Vagina (tissue), 2 donors: ENCODE measurements around the gene TRAPPC2. TPM values are rescaled to one million over a fixed set of nuclear protein-coding genes. Genes with fewer than 3 reads are reported as not detected.

Experiments used
- DNase-seq, 2 donors: peaks; one replicate each; pipeline ENCODE4 v3.0.0-alpha.2; 2017; ENCODE audit errors: extremely low spot score in 2 of 2
- H3K27ac ChIP-seq: fragments of 200-600 bp; sonication (generic); one replicate; pipeline ENCODE4 v1.5.1; 2019
- H3K27me3 ChIP-seq: fragments of 200-600 bp; sonication (generic); one replicate; pipeline ENCODE4 v1.5.1; 2019
- H3K36me3 ChIP-seq, 2 donors: fragments of 200-600 bp; sonication (generic); one replicate each; pipeline ENCODE4 v1.5.1; 2017 to 2019
- H3K4me1 ChIP-seq: fragments of 200-600 bp; sonication (generic); one replicate; pipeline ENCODE4 v1.5.1; 2019
- H3K4me3 ChIP-seq, 2 donors: fragments of 200-600 bp; sonication (generic); 1 replicate in 1 of 2; 2 replicates in 1 of 2; pipeline ENCODE4 v1.5.1; 2016 to 2019
- H3K9me3 ChIP-seq: fragments of 200-600 bp; sonication (generic); one replicate; pipeline ENCODE4 v1.5.1; 2019
- POLR2A ChIP-seq, 2 donors: fragments of 450-650 bp; IDR thresholded peaks; one replicate each; pipeline ENCODE4 v1.6.1; 2017; ENCODE audit warnings: antibody characterized with exemption in 2 of 2, mild to moderate bottlenecking in 2 of 2, moderate library complexity in 2 of 2
- POLR2AphosphoS5 ChIP-seq, 2 donors: sonication (generic); formaldehyde crosslinking; IDR thresholded peaks; one replicate each; pipeline ENCODE4 v1.9.0; 2017; ENCODE audit warnings: antibody characterized with exemption in 2 of 2, mild to moderate bottlenecking in 2 of 2, low read depth in 1 of 2; ENCODE audit not compliant: insufficient read depth in 1 of 2
- intact Hi-C: fragments of 100-400 bp; cut with DNase I; formaldehyde crosslinking; loops from one replicate; pipeline ENCODE4 v1.15.1; 2023
- total RNA-seq: library from RNA; depleted of rRNA; stranded (reverse); fragments of >200 nt; gene quantifications from one replicate; pipeline ENCODE4 v1.2.3, GENCODE V29; 2016
- TF ChIP-seq, protein P1 (sequence below), 3 experiments: fragments of 450-650 bp in 2 of 3; fragments of 200-600 bp in 1 of 3; sonication (generic) in 1 of 3; IDR thresholded peaks; one replicate each; pipeline ENCODE4 v1.5.1; 2017 to 2019; ENCODE audit warnings: antibody characterized with exemption in 3 of 3, mild to moderate bottlenecking in 2 of 3, moderate library complexity in 2 of 3

TRAPPC2 gene
- total RNA-seq, 1 donor from 2014 or later, result 14.2 TPM

DNA sequence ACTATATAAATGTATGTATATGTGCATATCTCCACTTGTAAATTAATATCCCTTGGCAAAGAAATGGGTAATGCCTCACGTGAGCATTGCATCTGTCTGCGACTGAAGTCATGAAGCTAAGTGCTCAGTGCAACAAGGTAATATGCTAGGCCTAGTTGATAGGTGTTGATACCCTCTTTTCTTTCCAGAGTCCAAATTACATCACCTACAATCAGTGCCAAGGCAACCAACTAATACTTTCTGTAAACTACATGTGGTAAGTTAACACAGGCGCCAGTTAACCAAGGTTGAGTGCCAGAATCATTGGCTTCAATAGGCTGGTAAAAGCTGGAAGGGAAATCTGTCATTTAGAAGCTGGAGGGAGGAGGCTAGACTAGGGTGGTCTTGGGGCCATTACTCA, 41.4 kb upstream of the TRAPPC2 start:
- Histone ChIP-seq H3K36me3 (no peaks in the 10 kb centered on the region), H3K27ac (no peak overlapping the region), H3K4me1 (no peaks in the 10 kb centered on the region), H3K27me3 (no peaks in the 10 kb centered on the region), H3K4me3 (no peak overlapping the region), H3K9me3 (no peaks in the 10 kb centered on the region)
- no peak for DNase-seq
- TF ChIP-seq, protein P1, sequence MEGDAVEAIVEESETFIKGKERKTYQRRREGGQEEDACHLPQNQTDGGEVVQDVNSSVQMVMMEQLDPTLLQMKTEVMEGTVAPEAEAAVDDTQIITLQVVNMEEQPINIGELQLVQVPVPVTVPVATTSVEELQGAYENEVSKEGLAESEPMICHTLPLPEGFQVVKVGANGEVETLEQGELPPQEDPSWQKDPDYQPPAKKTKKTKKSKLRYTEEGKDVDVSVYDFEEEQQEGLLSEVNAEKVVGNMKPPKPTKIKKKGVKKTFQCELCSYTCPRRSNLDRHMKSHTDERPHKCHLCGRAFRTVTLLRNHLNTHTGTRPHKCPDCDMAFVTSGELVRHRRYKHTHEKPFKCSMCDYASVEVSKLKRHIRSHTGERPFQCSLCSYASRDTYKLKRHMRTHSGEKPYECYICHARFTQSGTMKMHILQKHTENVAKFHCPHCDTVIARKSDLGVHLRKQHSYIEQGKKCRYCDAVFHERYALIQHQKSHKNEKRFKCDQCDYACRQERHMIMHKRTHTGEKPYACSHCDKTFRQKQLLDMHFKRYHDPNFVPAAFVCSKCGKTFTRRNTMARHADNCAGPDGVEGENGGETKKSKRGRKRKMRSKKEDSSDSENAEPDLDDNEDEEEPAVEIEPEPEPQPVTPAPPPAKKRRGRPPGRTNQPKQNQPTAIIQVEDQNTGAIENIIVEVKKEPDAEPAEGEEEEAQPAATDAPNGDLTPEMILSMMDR (IDR thresholded peaks at IDR 0.05), result no peak
- TF ChIP-seq POLR2AphosphoS5 (IDR thresholded peaks at IDR 0.05; ENCODE audit: insufficient read depth in 1 of 2, low read depth in 1 of 2) (no peak), POLR2A (IDR thresholded peaks at IDR 0.05) (no peak)
- intact Hi-C loops, result no loop called here

DNA sequence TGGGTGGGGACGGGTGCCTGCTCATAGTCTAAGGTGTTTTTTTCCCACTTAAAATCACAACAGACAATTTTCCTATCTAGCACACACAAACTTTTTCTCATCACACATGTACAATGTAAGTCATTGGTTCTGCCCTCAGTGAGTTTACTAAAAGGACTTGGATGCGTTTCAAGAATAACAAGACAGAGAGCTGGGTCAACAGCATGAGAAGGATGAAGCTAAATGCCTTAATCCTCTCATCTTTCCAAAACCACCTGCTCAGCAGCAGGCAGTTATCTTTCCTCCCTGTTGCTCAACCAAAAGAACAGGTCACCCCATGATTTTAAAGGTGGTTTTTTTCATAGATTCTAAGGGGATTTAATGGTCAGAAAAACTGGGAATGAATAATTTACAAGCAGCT, 40.3 kb upstream of the TRAPPC2 start:
- intact Hi-C loops, result no loop called here
- TF ChIP-seq, protein P1 (IDR thresholded peaks at IDR 0.05), result no peak
- TF ChIP-seq POLR2A (IDR thresholded peaks at IDR 0.05), result no peak
- no peak for TF ChIP-seq POLR2AphosphoS5 (IDR thresholded peaks at IDR 0.05; ENCODE audit: insufficient read depth in 1 of 2, low read depth in 1 of 2)
- peaks cover 0 to 6% of the 10 kb centered on the region in 2 donors for H3K36me3 ChIP-seq
- no peak overlapping the region for H3K27ac ChIP-seq
- no peak overlapping the region for H3K4me3 ChIP-seq
- no peaks in the 10 kb centered on the region for H3K27me3 ChIP-seq
- DNase-seq, result no peak
- no peaks in the 10 kb centered on the region for H3K9me3 ChIP-seq
- H3K4me1 ChIP-seq, result no peaks in the 10 kb centered on the region

DNA sequence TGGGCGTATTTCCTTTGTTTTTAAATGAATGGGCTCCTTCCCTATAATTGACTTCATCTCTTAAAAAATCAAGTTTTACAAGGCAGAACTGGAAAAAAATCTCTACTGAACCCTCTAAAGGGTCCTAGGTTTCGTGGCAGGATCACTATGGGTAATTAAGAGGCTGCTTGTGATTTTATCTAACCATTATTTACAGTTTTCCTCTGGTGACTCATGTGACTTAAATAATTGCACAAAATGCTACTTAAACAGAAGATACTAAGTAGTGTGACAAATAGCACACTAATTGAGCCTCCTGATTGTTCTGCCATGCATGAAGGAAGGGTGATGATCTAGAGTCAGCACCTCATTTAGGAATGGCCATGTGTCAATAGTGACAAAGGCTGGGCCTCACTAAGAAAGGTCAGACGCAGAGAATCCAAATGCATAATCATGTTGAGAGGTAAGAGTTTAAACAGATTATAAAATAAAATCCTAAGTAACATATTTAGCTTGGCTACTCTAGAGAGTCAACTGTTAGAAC, 35.7 kb upstream of the TRAPPC2 start:
- no peak overlapping the region for H3K27ac ChIP-seq
- H3K4me3 ChIP-seq, result no peak overlapping the region
- TF ChIP-seq POLR2AphosphoS5 (IDR thresholded peaks at IDR 0.05; ENCODE audit: insufficient read depth in 1 of 2, low read depth in 1 of 2) (no peak), POLR2A (IDR thresholded peaks at IDR 0.05) (no peak)
- TF ChIP-seq, protein P1 (IDR thresholded peaks at IDR 0.05), result no peak
- no peaks in the 10 kb centered on the region for H3K4me1 ChIP-seq
- no peak for DNase-seq
- H3K27me3 ChIP-seq, result no peaks in the 10 kb centered on the region
- intact Hi-C loops, result no loop called here
- H3K9me3 ChIP-seq, result no peaks in the 10 kb centered on the region
- H3K36me3 ChIP-seq, result peaks cover 0 to 21% of the 10 kb centered on the region in 2 donors

DNA sequence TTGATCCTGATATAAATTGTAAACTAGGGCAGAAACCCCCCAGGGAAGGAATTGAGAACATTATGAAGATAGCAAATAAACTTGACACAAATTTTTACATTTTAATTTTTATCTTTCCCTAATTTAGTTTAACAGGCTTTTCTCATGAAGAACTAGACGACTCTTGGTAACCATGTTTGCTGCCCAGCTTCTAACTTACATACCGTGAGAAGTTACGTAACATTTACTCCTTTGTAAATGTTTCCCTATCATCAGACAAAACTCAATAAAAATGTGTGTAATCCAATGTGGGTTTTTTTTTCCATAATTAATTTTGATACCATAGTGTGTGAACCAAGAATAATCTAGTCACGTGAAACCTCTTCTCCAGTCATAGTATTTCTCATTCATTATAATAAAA, 34.5 kb upstream of the TRAPPC2 start:
- TF ChIP-seq POLR2A (IDR thresholded peaks at IDR 0.05), result no peak
- TF ChIP-seq, protein P1 (IDR thresholded peaks at IDR 0.05), result no peak
- no peak for TF ChIP-seq POLR2AphosphoS5 (IDR thresholded peaks at IDR 0.05; ENCODE audit: insufficient read depth in 1 of 2, low read depth in 1 of 2)
- Histone ChIP-seq H3K4me1 (peaks cover 2% of the 10 kb centered on the region), H3K9me3 (no peaks in the 10 kb centered on the region), H3K36me3 (peaks cover 0 to 21% of the 10 kb centered on the region in 2 donors), H3K27ac (no peak overlapping the region), H3K27me3 (no peaks in the 10 kb centered on the region), H3K4me3 (no peak overlapping the region)
- intact Hi-C loops, result no loop called here
- DNase-seq, result no peak

DNA sequence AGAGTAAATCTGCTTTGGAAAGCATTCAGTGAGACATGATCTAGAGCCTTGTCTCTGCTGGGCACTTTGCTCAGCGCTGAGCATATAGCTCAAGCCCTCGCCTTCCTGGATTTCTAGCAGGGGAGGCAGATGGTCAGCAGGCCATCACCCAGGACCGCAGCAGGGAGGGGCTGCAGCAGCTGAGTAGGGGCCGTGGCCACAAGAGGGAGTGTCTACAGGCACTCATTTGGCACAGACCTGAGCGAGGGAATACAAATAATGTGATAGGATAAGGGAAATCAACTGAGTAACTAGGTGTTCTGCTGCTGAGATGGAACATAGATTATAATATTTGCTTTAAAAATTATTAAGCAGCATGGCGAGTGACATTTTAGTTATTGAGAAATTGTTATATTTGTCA, 30.3 kb upstream of the TRAPPC2 start:
- no peak for TF ChIP-seq POLR2A (IDR thresholded peaks at IDR 0.05)
- Histone ChIP-seq H3K27me3 (no peaks in the 10 kb centered on the region), H3K4me3 (no peak overlapping the region), H3K4me1 (peaks cover 7% of the 10 kb centered on the region), H3K36me3 (peaks cover 0 to 41% of the 10 kb centered on the region in 2 donors), H3K9me3 (no peaks in the 10 kb centered on the region), H3K27ac (peak overlapping the region; percentile 22)
- DNase-seq, result no peak
- intact Hi-C loops, result no loop called here
